Stimulated activated naive CD8-positive, alpha-beta T cell treated with anti-CD3 and anti-CD28 coated beads, Interleukin-15, amount 100 ng/mL, for 72 hours (primary cell): ENCODE measurements around the gene PPFIBP1.
"Not testable (repeated sequence)": the region's sequence is repeated elsewhere in the genome, so short reads cannot be mapped to it uniquely, and the experiment has no call there.

Source experiments
- ATAC-seq: fragments of 150-1000 bp; cut with Tn5 transposase; 2 replicates; pipeline ENCODE4 v1.10.0; 2021; ENCODE audit warnings: mild to moderate bottlenecking, moderate library complexity
- DNase-seq, 2 donors: peaks; one replicate each; pipeline ENCODE4 v3.0.0; 2021 to 2022
- H3K27ac Mint-ChIP-seq, 2 donors: one replicate each; pipeline ENCODE4 v1.8.0; 2022; ENCODE audit warnings: mild to moderate bottlenecking in 2 of 2, mixed read lengths in 2 of 2, moderate library complexity in 2 of 2
- H3K27me3 Mint-ChIP-seq: one replicate; pipeline ENCODE4 v1.8.0; 2022; ENCODE audit warnings: mixed read lengths
- H3K4me1 Mint-ChIP-seq: one replicate; pipeline ENCODE4 v1.8.0; 2022; ENCODE audit warnings: mild to moderate bottlenecking, mixed read lengths
- H3K4me3 Mint-ChIP-seq, 2 donors: one replicate each; pipeline ENCODE4 v1.8.0; 2022; ENCODE audit warnings: mild to moderate bottlenecking in 2 of 2, mixed read lengths in 2 of 2, moderate library complexity in 1 of 2
- H3K9me3 Mint-ChIP-seq, 2 donors: one replicate each; pipeline ENCODE4 v1.8.0; 2022; ENCODE audit warnings: mixed read lengths in 2 of 2

PPFIBP1 gene

GRCh38 chr12:27524839-27525753 lies 1.1 kb downstream of the PPFIBP1 start:
- Mint-ChIP-seq H3K4me3 (peak overlapping the region; percentile 88 to 94), H3K27ac (peak overlapping the region; percentile 3 to 13), H3K27me3 (peaks cover 6% of the 10 kb centered on the region), H3K4me1 (peaks cover 18% of the 10 kb centered on the region), H3K9me3 (no peaks in the 10 kb centered on the region)
- DNase-seq (no peak), ATAC-seq (no peak)

- Mint-ChIP-seq H3K4me1 (peaks cover 35% of the 10 kb centered on the region), H3K27me3 (no peaks in the 10 kb centered on the region), H3K9me3 (no peaks in the 10 kb centered on the region), H3K27ac (no peak overlapping the region), H3K4me3 (peak overlapping the region in 1 of 2 donors; percentile 2)
- DNase-seq (no peak), ATAC-seq (no peak)
Measured at GRCh38 chr12:27527512-27527911, 3.5 kb downstream of the PPFIBP1 start.

- DNase-seq (no peak), ATAC-seq (no peak)
- H3K4me1 Mint-ChIP-seq: peaks cover 44% of the 10 kb centered on the region
- H3K4me3 Mint-ChIP-seq: no peak overlapping the region
- H3K27ac Mint-ChIP-seq: no peak overlapping the region
- no peaks in the 10 kb centered on the region for H3K27me3 Mint-ChIP-seq
- H3K9me3 Mint-ChIP-seq: no peaks in the 10 kb centered on the region
Measured at GRCh38 chr12:27528788-27529187, 4.8 kb downstream of the PPFIBP1 start.

GRCh38 chr12:27530157-27530922 lies 6.3 kb downstream of the PPFIBP1 start:
- Mint-ChIP-seq H3K4me1 (peaks cover 50% of the 10 kb centered on the region), H3K4me3 (no peak overlapping the region), H3K27ac (no peak overlapping the region), H3K27me3 (no peaks in the 10 kb centered on the region), H3K9me3 (no peaks in the 10 kb centered on the region)
- ATAC-seq: no peak
- DNase-seq: no peak

GRCh38 chr12:27531896-27532295 lies 7.9 kb downstream of the PPFIBP1 start:
- ATAC-seq (no peak), DNase-seq (no peak)
- Mint-ChIP-seq H3K9me3 (no peaks in the 10 kb centered on the region), H3K27ac (no peak overlapping the region), H3K4me1 (peaks cover 52% of the 10 kb centered on the region), H3K4me3 (no peak overlapping the region), H3K27me3 (no peaks in the 10 kb centered on the region)

- DNase-seq (peak; percentile 46 to 66), ATAC-seq (peak; percentile 92)
- Mint-ChIP-seq H3K4me3 (peak overlapping the region; percentile 45 to 50), H3K4me1 (peaks cover 59% of the 10 kb centered on the region), H3K9me3 (no peaks in the 10 kb centered on the region), H3K27ac (peak overlapping the region; percentile 0 to 33), H3K27me3 (no peaks in the 10 kb centered on the region)
Measured at GRCh38 chr12:27534060-27534764, 10.2 kb downstream of the PPFIBP1 start.

GRCh38 chr12:27534765-27535161 lies 10.8 kb downstream of the PPFIBP1 start:
- Mint-ChIP-seq H3K27me3 (no peaks in the 10 kb centered on the region), H3K9me3 (no peaks in the 10 kb centered on the region), H3K4me1 (peaks cover 59% of the 10 kb centered on the region), H3K27ac (no peak overlapping the region), H3K4me3 (peak overlapping the region in 1 of 2 donors; percentile 45)
- DNase-seq: peak in 1 of 2 donors; percentile 13
- peak; percentile 88 for ATAC-seq

GRCh38 chr12:27535318-27535717 lies 11.3 kb downstream of the PPFIBP1 start:
- ATAC-seq (no peak), DNase-seq (no peak)
- H3K4me3 Mint-ChIP-seq: no peak overlapping the region
- H3K27ac Mint-ChIP-seq: no peak overlapping the region
- peaks cover 53% of the 10 kb centered on the region for H3K4me1 Mint-ChIP-seq
- no peaks in the 10 kb centered on the region for H3K27me3 Mint-ChIP-seq
- H3K9me3 Mint-ChIP-seq: no peaks in the 10 kb centered on the region

GRCh38 chr12:27537855-27538675 lies 14.1 kb downstream of the PPFIBP1 start:
- peaks cover 17% of the 10 kb centered on the region for H3K27me3 Mint-ChIP-seq
- no peak overlapping the region for H3K27ac Mint-ChIP-seq
- no peak overlapping the region for H3K4me3 Mint-ChIP-seq
- no peaks in the 10 kb centered on the region for H3K9me3 Mint-ChIP-seq
- no peak for ATAC-seq
- H3K4me1 Mint-ChIP-seq: peaks cover 42% of the 10 kb centered on the region
- no peak for DNase-seq

GRCh38 chr12:27539191-27539631 lies 15.2 kb downstream of the PPFIBP1 start:
- H3K4me1 Mint-ChIP-seq: peaks cover 33% of the 10 kb centered on the region
- H3K27me3 Mint-ChIP-seq: peaks cover 17% of the 10 kb centered on the region
- H3K9me3 Mint-ChIP-seq: peaks cover 0 to under 1% of the 10 kb centered on the region in 2 donors
- ATAC-seq (no peak), DNase-seq (no peak)
- no peak overlapping the region for H3K4me3 Mint-ChIP-seq
- H3K27ac Mint-ChIP-seq: no peak overlapping the region

GRCh38 chr12:27541031-27541719 lies 17.2 kb downstream of the PPFIBP1 start:
- H3K4me3 Mint-ChIP-seq: no peak overlapping the region
- peaks cover 15% of the 10 kb centered on the region for H3K4me1 Mint-ChIP-seq
- peaks cover 0 to 5% of the 10 kb centered on the region in 2 donors for H3K9me3 Mint-ChIP-seq
- no peak overlapping the region for H3K27ac Mint-ChIP-seq
- ATAC-seq (no peak), DNase-seq (no peak)
- peaks cover 17% of the 10 kb centered on the region for H3K27me3 Mint-ChIP-seq

GRCh38 chr12:27542628-27543027 lies 18.6 kb downstream of the PPFIBP1 start:
- DNase-seq (no peak), ATAC-seq (no peak)
- Mint-ChIP-seq H3K4me3 (no peak overlapping the region), H3K9me3 (peaks cover 0 to 5% of the 10 kb centered on the region in 2 donors), H3K4me1 (peaks cover 15% of the 10 kb centered on the region), H3K27ac (no peak overlapping the region), H3K27me3 (peaks cover 17% of the 10 kb centered on the region)

- not testable (repeated sequence) for DNase-seq, ATAC-seq
- H3K4me1 Mint-ChIP-seq: peaks cover 23% of the 10 kb centered on the region
Measured at GRCh38 chr12:27544858-27545257, 20.9 kb downstream of the PPFIBP1 start.

GRCh38 chr12:27545665-27546064 lies 21.7 kb downstream of the PPFIBP1 start:
- H3K4me3 Mint-ChIP-seq: no peak overlapping the region
- H3K27me3 Mint-ChIP-seq: peaks cover 25% of the 10 kb centered on the region
- H3K9me3 Mint-ChIP-seq: peaks cover 0 to 5% of the 10 kb centered on the region in 2 donors
- H3K4me1 Mint-ChIP-seq: peaks cover 31% of the 10 kb centered on the region
- DNase-seq (no peak), ATAC-seq (no peak)
- no peak overlapping the region for H3K27ac Mint-ChIP-seq

More at GRCh38 chr12:27544858-27545257, 20.9 kb downstream of the PPFIBP1 start:
- H3K9me3 Mint-ChIP-seq, H3K4me3 Mint-ChIP-seq, H3K27ac Mint-ChIP-seq: not testable (repeated sequence)
- H3K27me3 Mint-ChIP-seq: peaks cover 26% of the 10 kb centered on the region
